Psoas muscle (tissue), 8 donors: Measurements from ENCODE around the gene SLC25A25. TPM values are rescaled to one million over a fixed set of nuclear protein-coding genes. Genes with fewer than 3 reads are reported as not detected.
"Not testable (repeated sequence)": the region's sequence is repeated elsewhere in the genome, so short reads cannot be mapped to it uniquely, and the experiment has no call there.

Experiments used
- ATAC-seq, 4 donors: fragments of 200-7000 bp; cut with Tn5 transposase; one replicate each; pipeline ENCODE4 v1.9.1; 2020; ENCODE audit warnings: moderate library complexity in 3 of 4, mild to moderate bottlenecking in 2 of 4
- DNase-seq, 2 donors: peaks; one replicate each; pipeline ENCODE4 v3.0.0-alpha.2; 2020
- H3K27ac ChIP-seq: fragments of 200-600 bp; one replicate; pipeline ENCODE4 v1.8.0; 2022
- H3K27me3 ChIP-seq, 3 donors: fragments of 200-600 bp in 1 of 3; one replicate each; pipeline versions ENCODE4 v1.6.1 to v1.8.0; 2013 to 2022; ENCODE audit warnings: low read length in 2 of 3, mild to moderate bottlenecking in 2 of 3, moderate library complexity in 1 of 3; ENCODE audit not compliant: insufficient read depth in 3 of 3
- H3K36me3 ChIP-seq, 2 donors: fragments of 200-600 bp in 1 of 2; one replicate each; pipeline versions ENCODE4 v1.6.1 to v1.8.0; 2013 to 2022; ENCODE audit warnings: low read depth in 1 of 2, mild to moderate bottlenecking in 1 of 2, moderate library complexity in 1 of 2; ENCODE audit not compliant: insufficient read depth in 1 of 2
- H3K4me1 ChIP-seq: fragments of 200-600 bp; one replicate; pipeline ENCODE4 v1.8.0; 2022
- H3K4me3 ChIP-seq: fragments of 200-600 bp; one replicate; pipeline ENCODE4 v1.8.0; 2022; ENCODE audit warnings: mild to moderate bottlenecking
- H3K9me3 ChIP-seq: fragments of 200-600 bp; one replicate; pipeline ENCODE4 v1.8.0; 2022
- WGBS, 3 donors: extraction: QIAGEN DNeasy Blood & Tissue Kit; methylation state at CpG; one replicate each; pipeline versions ENCODE4 v1.1.6 to v1.1.7; 2013; 5-methylcytosine and 5-hydroxymethylcytosine counted together
- intact Hi-C, 2 donors: fragments of 100-400 bp; cut with DNase I; formaldehyde crosslinking; loops; one replicate each; pipeline versions ENCODE4 v1.11.0 to v1.14.2; 2022
- polyA plus RNA-seq, 3 donors: library from polyadenylated mRNA; stranded (reverse); fragments of 200-250 nt; gene quantifications; one replicate each; pipeline ENCODE4 v1.2.3, GENCODE V29; 2013
- total RNA-seq, 4 donors: library from RNA; stranded (reverse); fragmentation: NEBNext Ultra II Directional in 2 of 4; extraction: Animal tissue kit (Norgen Biotek cat#: 25700) in 2 of 4; gene quantifications; one replicate each; pipeline versions ENCODE4 v1.2.1 to v1.2.4, GENCODE V29; 2021 to 2023
- TF ChIP-seq, protein P1 (sequence below): fragments of 200-600 bp; IDR thresholded peaks from one replicate; pipeline ENCODE4 v1.8.0; 2022; ENCODE audit warnings: antibody characterized with exemption
- donor health status: healthy with polysubstance abuse.
- donor health status: DM: no; HTN: no; CAD: no; lungs with moderate emphysema.
- donor health status: Bipolar disorder and iron deficiency.
- donor health status: healthy.
- donor health status: DM: yes; HTN: yes; CAD: no.
- donor health status: DM: no; HTN: no; CAD: no.
- donor health status: DM: no; HTN: no; CAD: no.
- donor health status: DM: yes; HTN: yes; CAD: no.

SLC25A25 gene
- total and polyA plus RNA-seq, 7 donors = 3.6 to 50.3 (median 10.6) TPM

DNA sequence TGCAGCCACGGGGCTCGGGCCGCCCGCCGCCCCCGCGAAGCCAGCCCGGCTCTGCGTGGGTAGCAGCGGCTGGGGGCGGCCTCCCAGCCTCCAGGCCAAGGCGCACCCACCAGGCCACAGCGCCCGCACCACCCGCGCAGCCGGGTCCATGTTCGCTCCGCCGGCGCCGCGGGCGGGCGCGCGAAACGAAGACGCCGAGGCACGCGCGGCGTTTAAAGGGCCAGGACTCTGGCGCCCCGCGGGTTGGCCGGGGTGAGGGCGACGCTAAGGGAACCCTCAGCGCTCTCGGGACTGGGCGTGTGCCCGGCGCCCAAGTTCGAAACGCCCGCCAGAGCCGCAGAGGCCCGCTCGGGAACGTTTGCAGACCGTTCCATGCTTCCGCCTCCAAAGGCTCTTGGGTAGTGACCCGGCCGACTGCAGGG is 59.5 kb downstream of the SLC25A25 start, which contains the start of gene PTGES2:
Gene PTGES2 (minus strand): TSS at position 162 of the 422 bp plus-strand sequence. CDS start 12 bp downstream, at position 150.
- ATAC-seq = peak; percentile 83 to 88 (median 84)
- peak; percentile 93 to 94 for DNase-seq
- Histone ChIP-seq H3K27me3 (no peaks in the 10 kb centered on the region), H3K9me3 (no peaks in the 10 kb centered on the region), H3K27ac (peak within 1 kb of the TSS; percentile 95), H3K36me3 (peaks cover 0 to 32% of the 10 kb centered on the region in 2 donors), H3K4me3 (peak within 1 kb of the TSS; percentile 98), H3K4me1 (peaks cover 31% of the 10 kb centered on the region)
- 0 to 1% (median 0%) methylated on average over 41 to 56 of the region's 56 CpGs for WGBS, 3 donors
- TF ChIP-seq, protein P1, sequence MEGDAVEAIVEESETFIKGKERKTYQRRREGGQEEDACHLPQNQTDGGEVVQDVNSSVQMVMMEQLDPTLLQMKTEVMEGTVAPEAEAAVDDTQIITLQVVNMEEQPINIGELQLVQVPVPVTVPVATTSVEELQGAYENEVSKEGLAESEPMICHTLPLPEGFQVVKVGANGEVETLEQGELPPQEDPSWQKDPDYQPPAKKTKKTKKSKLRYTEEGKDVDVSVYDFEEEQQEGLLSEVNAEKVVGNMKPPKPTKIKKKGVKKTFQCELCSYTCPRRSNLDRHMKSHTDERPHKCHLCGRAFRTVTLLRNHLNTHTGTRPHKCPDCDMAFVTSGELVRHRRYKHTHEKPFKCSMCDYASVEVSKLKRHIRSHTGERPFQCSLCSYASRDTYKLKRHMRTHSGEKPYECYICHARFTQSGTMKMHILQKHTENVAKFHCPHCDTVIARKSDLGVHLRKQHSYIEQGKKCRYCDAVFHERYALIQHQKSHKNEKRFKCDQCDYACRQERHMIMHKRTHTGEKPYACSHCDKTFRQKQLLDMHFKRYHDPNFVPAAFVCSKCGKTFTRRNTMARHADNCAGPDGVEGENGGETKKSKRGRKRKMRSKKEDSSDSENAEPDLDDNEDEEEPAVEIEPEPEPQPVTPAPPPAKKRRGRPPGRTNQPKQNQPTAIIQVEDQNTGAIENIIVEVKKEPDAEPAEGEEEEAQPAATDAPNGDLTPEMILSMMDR = no peak
- intact Hi-C loops = no loop called here

GRCh38 chr9:128127990-128128835 is 60.2 kb downstream of the SLC25A25 start:
- intact Hi-C loops = no loop called here
- 0% methylated on average over 66 to 82 of the region's 82 CpGs for WGBS, 3 donors

DNA sequence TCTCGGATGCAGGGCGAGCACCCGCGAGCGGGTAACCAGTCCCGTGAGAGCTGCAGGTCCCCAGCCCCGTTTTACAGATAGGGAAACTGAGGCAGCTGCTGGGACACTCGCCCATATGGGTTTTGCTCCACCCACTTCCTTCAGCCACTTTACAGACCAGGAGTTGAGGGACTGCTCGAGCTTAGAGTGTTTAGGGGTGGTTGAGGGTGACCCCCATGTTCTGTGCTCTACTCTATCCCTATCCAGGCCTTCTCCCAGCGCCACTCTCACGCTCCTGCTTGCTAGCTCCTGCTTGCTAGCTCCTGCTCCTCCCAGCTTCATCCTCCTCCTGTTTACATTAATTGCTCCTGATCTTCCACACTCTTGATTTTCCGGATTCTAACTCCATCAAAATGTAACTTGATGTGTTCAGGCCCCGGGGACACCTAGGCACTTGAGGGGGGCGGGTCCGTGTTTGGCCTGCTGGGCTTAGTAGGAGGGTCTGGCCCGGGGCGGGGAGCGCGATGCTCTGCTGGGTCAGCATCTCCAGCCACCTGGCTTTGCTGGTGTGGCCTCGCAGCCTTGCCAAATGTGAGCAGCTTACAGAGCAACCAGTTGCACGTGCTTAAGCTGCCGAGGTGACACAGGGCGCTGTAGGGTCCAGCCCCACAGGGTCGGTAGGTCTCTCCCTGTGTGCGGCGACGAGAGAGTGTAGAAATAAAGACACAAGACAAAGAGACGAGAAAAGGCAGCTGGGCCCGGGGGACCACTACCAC is 61.0 kb downstream of the SLC25A25 start:
- intact Hi-C loops = no loop called here
- no peak for ATAC-seq
- 44 to 53% (median 45%) methylated on average over 29 of the region's 29 CpGs for WGBS, 3 donors
- DNase-seq = peak; percentile 20 to 59
- Histone ChIP-seq H3K27ac (peak overlapping the region; percentile 95), H3K27me3 (no peaks in the 10 kb centered on the region), H3K4me1 (peaks cover 31% of the 10 kb centered on the region), H3K4me3 (peak overlapping the region; percentile 98), H3K36me3 (peaks cover 0 to 18% of the 10 kb centered on the region in 2 donors), H3K9me3 (no peaks in the 10 kb centered on the region)
- TF ChIP-seq, protein P1 = no peak

More at GRCh38 chr9:128127990-128128835, 60.2 kb downstream of the SLC25A25 start:
- peaks cover 0 to 26% of the 10 kb centered on the region in 2 donors for H3K36me3 ChIP-seq
- peaks cover 31% of the 10 kb centered on the region for H3K4me1 ChIP-seq
- TF ChIP-seq, protein P1 = no peak
- peak overlapping the region; percentile 98 for H3K4me3 ChIP-seq
- H3K27me3 ChIP-seq = no peaks in the 10 kb centered on the region
- H3K9me3 ChIP-seq = no peaks in the 10 kb centered on the region
- peak overlapping the region; percentile 95 for H3K27ac ChIP-seq
- peak; percentile 87 to 92 (median 90) for ATAC-seq
- peak; percentile 87 to 90 for DNase-seq

- peaks cover 27% of the 10 kb centered on the region for H3K4me1 ChIP-seq
- H3K9me3 ChIP-seq, H3K27me3 ChIP-seq, intact Hi-C loops, H3K27ac ChIP-seq, H3K4me3 ChIP-seq, H3K36me3 ChIP-seq, ATAC-seq: not testable (repeated sequence)
- TF ChIP-seq, protein P1 = peak; percentile 45
- peak; percentile 55 to 70 for DNase-seq
- WGBS, 3 donors = 25 to 29% (median 26%) methylated on average over 12 of the region's 12 CpGs
Measured at GRCh38 chr9:128129976-128130590, 62.1 kb downstream of the SLC25A25 start.

DNA sequence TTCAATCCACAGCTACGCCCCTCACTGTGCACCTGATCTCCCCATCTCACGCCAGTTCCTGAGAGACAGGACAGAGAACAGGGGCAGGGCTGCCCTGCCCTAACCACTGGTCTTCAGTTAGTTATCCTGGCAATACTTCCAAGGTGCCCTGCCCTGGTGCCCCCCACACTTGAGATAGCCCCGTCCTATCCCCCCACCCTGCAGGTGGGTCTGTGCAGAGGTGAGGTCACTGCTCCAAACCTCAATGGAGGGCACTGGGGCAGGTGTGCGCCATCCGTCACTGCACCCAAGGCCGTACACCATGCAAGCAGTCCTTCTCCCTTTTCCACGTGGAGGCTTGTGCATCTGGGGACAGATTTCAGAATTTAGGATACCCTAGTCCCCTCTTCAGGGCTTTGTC is 62.6 kb downstream of the SLC25A25 start:
- WGBS, 3 donors = 64 to 73% (median 72%) methylated on average over 6 to 7 of the region's 7 CpGs
- H3K36me3 ChIP-seq, H3K9me3 ChIP-seq, ATAC-seq, H3K4me3 ChIP-seq, intact Hi-C loops, H3K27ac ChIP-seq, H3K27me3 ChIP-seq: not testable (repeated sequence)
- peaks cover 21% of the 10 kb centered on the region for H3K4me1 ChIP-seq
- DNase-seq = peak; percentile 6 to 34

GRCh38 chr9:128131346-128131745 is 63.3 kb downstream of the SLC25A25 start:
- peaks cover 14% of the 10 kb centered on the region for H3K4me1 ChIP-seq
- WGBS, 3 donors = 64 to 73% (median 70%) methylated on average over 8 of the region's 8 CpGs
- intact Hi-C loops, H3K27me3 ChIP-seq, H3K36me3 ChIP-seq, H3K27ac ChIP-seq, ATAC-seq, H3K9me3 ChIP-seq, H3K4me3 ChIP-seq: not testable (repeated sequence)
- peak; percentile 4 to 20 for DNase-seq

- intact Hi-C loops, H3K27me3 ChIP-seq, H3K4me1 ChIP-seq, ATAC-seq, H3K9me3 ChIP-seq, H3K4me3 ChIP-seq, H3K27ac ChIP-seq, H3K36me3 ChIP-seq: not testable (repeated sequence)
- peak; percentile 30 to 57 for DNase-seq
- WGBS, 3 donors = 15 to 31% (median 17%) methylated on average over 8 of the region's 8 CpGs
Measured at GRCh38 chr9:128132139-128132538, 64.1 kb downstream of the SLC25A25 start.
